ENCODE data around the gene SDCCAG8.

GRCh38 chr1:243234978-243235647 lies 20.7 kb upstream of the SDCCAG8 start:
- TF ChIP-seq CTCF (IDR thresholded peaks at IDR 0.05; ENCODE audit: poor library complexity) (no peak), EZH2 (IDR thresholded peaks at IDR 0.05; ENCODE audit: borderline replicate concordance) (no peak), EZH2phosphoT487 (IDR thresholded peaks at IDR 0.05; ENCODE audit: low read depth, severe bottlenecking, unreplicated experiment) (no peak)
